CD4-positive, alpha-beta T cell (primary cell): ENCODE measurements around the gene C20orf202. TPM values are rescaled to one million over a fixed set of nuclear protein-coding genes. Genes with fewer than 3 reads are reported as not detected.
A peak's percentile ranks its signal among the peaks of the same experiment; 100 is the strongest.

Experiments used
- ATAC-seq: fragments of 200-7000 bp; cut with Tn5 transposase; one replicate; pipeline ENCODE4 v1.10.0; 2022; ENCODE audit warnings: mild to moderate bottlenecking; ENCODE audit not compliant: poor library complexity
- CTCF ChIA-PET: fragments of 350-600 bp; sonication (Branson Sonifier 250); formaldehyde crosslinking; loops from one replicate; lab custom pipeline; 2021; ENCODE audit warnings: antibody characterized with exemption, inconsistent platforms; lab: Charles Lee
- POLR2A ChIA-PET: fragments of 350-600 bp; sonication (Branson Sonifier 250); formaldehyde crosslinking; loops from one replicate; lab custom pipeline; 2021; ENCODE audit warnings: antibody characterized with exemption, inconsistent platforms; lab: Charles Lee
- DNase-seq, 14 experiments: peaks; one replicate each; pipeline ENCODE4 v3.0.0-alpha.2; 2013 to 2020; ENCODE audit warnings: mixed read lengths in 2 of 14
- H3K27ac ChIP-seq, 2 donors: one replicate each; pipeline versions ENCODE4 v1.5.1 to v1.7.0; 2013; ENCODE audit warnings: low read length in 2 of 2, low read depth in 1 of 2, mild to moderate bottlenecking in 1 of 2
- H3K27me3 ChIP-seq, 2 experiments: 1 replicate in 1 of 2; 2 replicates in 1 of 2; pipeline versions ENCODE4 v1.6.1 to v1.7.0; 2013; ENCODE audit warnings: low read length in 2 of 2, control low read depth in 1 of 2, mild to moderate bottlenecking in 1 of 2, moderate library complexity in 1 of 2; ENCODE audit not compliant: insufficient read depth in 2 of 2, control insufficient read depth in 1 of 2
- H3K36me3 ChIP-seq: one replicate; pipeline ENCODE4 v1.6.1; 2013; ENCODE audit warnings: low read length, control low read depth; ENCODE audit not compliant: insufficient read depth
- H3K4me1 ChIP-seq: one replicate; pipeline ENCODE4 v1.6.1; 2013; ENCODE audit warnings: low read length, control low read depth; ENCODE audit not compliant: insufficient read depth
- H3K4me3 ChIP-seq: one replicate; pipeline ENCODE4 v1.5.1; 2013; ENCODE audit warnings: mild to moderate bottlenecking, low read length, moderate library complexity
- H3K9me3 ChIP-seq, 2 experiments: 1 replicate in 1 of 2; 2 replicates in 1 of 2; pipeline versions ENCODE4 v1.6.1 to v1.7.0; 2013; ENCODE audit warnings: low read length in 2 of 2, mild to moderate bottlenecking in 2 of 2, control low read depth in 1 of 2, moderate library complexity in 1 of 2; ENCODE audit not compliant: control insufficient read depth in 1 of 2, insufficient read depth in 1 of 2
- H3K27ac Mint-ChIP-seq: one replicate; pipeline ENCODE4 v1.8.0; 2020; ENCODE audit warnings: mixed read lengths
- H3K27me3 Mint-ChIP-seq: one replicate; pipeline ENCODE4 v1.8.0; 2021; ENCODE audit warnings: mixed read lengths
- H3K36me3 Mint-ChIP-seq: one replicate; pipeline ENCODE4 v1.8.0; 2021; ENCODE audit warnings: low read depth, mixed read lengths
- H3K4me1 Mint-ChIP-seq: one replicate; pipeline ENCODE4 v1.8.0; 2021; ENCODE audit warnings: low read depth, mixed read lengths
- H3K4me3 Mint-ChIP-seq: one replicate; pipeline ENCODE4 v1.8.0; 2020; ENCODE audit warnings: mild to moderate bottlenecking, mixed read lengths
- H3K9me3 Mint-ChIP-seq: one replicate; pipeline ENCODE4 v1.8.0; 2020; ENCODE audit warnings: mixed read lengths
- intact Hi-C, 2 experiments: fragments of 100-400 bp; cut with DNase I in 1 of 2; cut with micrococcal nuclease in 1 of 2; formaldehyde crosslinking; loops; one replicate each; pipeline versions ENCODE4 v1.15.1 to v1.9.0; 2023 to 2025; cut with DNase I, micrococcal nuclease
- total RNA-seq, 174 experiments: library from RNA in 2 of 174; stranded (reverse) in 2 of 174; gene quantifications; one replicate each; pipeline ENCODE4 v1.2.3 and lab custom pipeline; 2021 to 2026
- TF ChIP-seq, protein P1 (sequence below): fragments of 200-600 bp; IDR thresholded peaks from one replicate; pipeline ENCODE4 v1.8.0; 2022; ENCODE audit warnings: antibody characterized with exemption, mild to moderate bottlenecking

The C20orf202 gene
- total RNA-seq, 2 experiments from 2014 or later = not detected

DNA sequence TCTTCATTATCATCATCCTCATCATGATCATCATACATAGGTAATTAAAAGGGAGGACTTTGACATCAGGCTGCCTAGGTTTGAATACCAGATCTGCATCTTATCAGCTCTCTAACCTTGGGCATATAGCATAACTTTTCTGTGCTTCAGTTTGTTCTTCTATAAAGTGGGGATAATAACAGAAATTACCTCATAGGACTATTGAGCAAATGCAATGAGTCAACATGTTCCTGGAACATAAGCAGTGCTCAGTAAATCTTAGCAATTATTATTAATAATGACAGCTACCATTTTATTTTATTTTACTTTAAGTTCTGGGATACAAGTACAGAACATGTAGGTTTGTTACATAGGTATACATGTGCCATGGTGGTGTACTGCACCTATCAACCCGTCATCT is 7.2 kb downstream of the C20orf202 start:
- CTCF ChIA-PET = no interaction called here
- POLR2A ChIA-PET = no interaction called here
- H3K4me3 Mint-ChIP-seq = no peak overlapping the region
- peaks cover 10% of the 10 kb centered on the region for H3K27me3 Mint-ChIP-seq
- H3K9me3 Mint-ChIP-seq = no peaks in the 10 kb centered on the region
- Histone ChIP-seq H3K9me3 (no peaks in the 10 kb centered on the region), H3K27ac (no peak overlapping the region), H3K4me1 (peaks cover 11% of the 10 kb centered on the region), H3K36me3 (no peaks in the 10 kb centered on the region), H3K27me3 (no peaks in the 10 kb centered on the region), H3K4me3 (no peak overlapping the region)
- TF ChIP-seq, protein P1, sequence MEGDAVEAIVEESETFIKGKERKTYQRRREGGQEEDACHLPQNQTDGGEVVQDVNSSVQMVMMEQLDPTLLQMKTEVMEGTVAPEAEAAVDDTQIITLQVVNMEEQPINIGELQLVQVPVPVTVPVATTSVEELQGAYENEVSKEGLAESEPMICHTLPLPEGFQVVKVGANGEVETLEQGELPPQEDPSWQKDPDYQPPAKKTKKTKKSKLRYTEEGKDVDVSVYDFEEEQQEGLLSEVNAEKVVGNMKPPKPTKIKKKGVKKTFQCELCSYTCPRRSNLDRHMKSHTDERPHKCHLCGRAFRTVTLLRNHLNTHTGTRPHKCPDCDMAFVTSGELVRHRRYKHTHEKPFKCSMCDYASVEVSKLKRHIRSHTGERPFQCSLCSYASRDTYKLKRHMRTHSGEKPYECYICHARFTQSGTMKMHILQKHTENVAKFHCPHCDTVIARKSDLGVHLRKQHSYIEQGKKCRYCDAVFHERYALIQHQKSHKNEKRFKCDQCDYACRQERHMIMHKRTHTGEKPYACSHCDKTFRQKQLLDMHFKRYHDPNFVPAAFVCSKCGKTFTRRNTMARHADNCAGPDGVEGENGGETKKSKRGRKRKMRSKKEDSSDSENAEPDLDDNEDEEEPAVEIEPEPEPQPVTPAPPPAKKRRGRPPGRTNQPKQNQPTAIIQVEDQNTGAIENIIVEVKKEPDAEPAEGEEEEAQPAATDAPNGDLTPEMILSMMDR = no peak
- H3K27ac Mint-ChIP-seq = no peak overlapping the region
- intact Hi-C loops = loop anchor here (2.0 to 10.0 kb wide), 4 partner anchors 92 to 238 kb away; partner anchors contain the start of gene PSMF1 (in 1 of the 2)
- no peaks in the 10 kb centered on the region for H3K36me3 Mint-ChIP-seq
- no peak for ATAC-seq
- DNase-seq = no peak
- peaks cover 21% of the 10 kb centered on the region for H3K4me1 Mint-ChIP-seq

DNA sequence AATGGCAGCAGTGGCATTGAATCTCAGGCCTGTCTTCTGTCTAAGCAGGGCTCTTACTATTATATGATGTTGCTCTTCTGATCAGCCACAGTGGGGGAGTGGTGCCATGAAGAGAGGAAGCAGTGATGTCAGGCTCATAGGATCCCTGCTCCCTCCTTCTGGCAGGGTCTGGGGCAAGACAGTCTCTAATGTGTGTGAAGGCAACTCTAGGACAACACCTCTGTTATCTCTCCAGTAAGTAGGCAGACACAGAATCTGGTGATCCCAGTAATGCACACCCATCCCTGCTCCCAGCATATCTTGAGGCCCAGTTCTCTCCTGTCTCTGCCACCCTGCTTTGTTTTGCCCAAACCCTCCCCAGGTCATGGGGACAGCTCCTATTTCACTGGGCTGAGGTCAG is 8.8 kb downstream of the C20orf202 start:
- no peak overlapping the region for H3K27ac Mint-ChIP-seq
- no peaks in the 10 kb centered on the region for H3K36me3 Mint-ChIP-seq
- ATAC-seq (no peak), DNase-seq (no peak)
- TF ChIP-seq, protein P1 = no peak
- ChIA-PET CTCF (interaction anchor here (0.9 to 1.6 kb wide), 3 partner anchors 14 to 257 kb away, joined by 3 to 20 read pairs (median 3); partner anchors contain the start of gene RAD21L1), POLR2A (interaction anchor here (1.3 kb wide), 1 partner anchor 104 kb away, joined by 3 read pairs; no protein-coding TSS in a partner anchor)
- intact Hi-C loops = loop anchor here (2.0 to 10.0 kb wide), 7 partner anchors 103 to 395 kb away; no protein-coding TSS in a partner anchor
- H3K27me3 ChIP-seq = no peaks in the 10 kb centered on the region
- H3K27me3 Mint-ChIP-seq = peaks cover 10% of the 10 kb centered on the region
- H3K27ac ChIP-seq = no peak overlapping the region
- no peaks in the 10 kb centered on the region for H3K36me3 ChIP-seq
- no peak overlapping the region for H3K4me3 ChIP-seq
- H3K9me3 Mint-ChIP-seq = no peaks in the 10 kb centered on the region
- H3K9me3 ChIP-seq = no peaks in the 10 kb centered on the region
- H3K4me3 Mint-ChIP-seq = no peak overlapping the region
- H3K4me1 ChIP-seq = peaks cover 26% of the 10 kb centered on the region
- H3K4me1 Mint-ChIP-seq = peaks cover 36% of the 10 kb centered on the region

DNA sequence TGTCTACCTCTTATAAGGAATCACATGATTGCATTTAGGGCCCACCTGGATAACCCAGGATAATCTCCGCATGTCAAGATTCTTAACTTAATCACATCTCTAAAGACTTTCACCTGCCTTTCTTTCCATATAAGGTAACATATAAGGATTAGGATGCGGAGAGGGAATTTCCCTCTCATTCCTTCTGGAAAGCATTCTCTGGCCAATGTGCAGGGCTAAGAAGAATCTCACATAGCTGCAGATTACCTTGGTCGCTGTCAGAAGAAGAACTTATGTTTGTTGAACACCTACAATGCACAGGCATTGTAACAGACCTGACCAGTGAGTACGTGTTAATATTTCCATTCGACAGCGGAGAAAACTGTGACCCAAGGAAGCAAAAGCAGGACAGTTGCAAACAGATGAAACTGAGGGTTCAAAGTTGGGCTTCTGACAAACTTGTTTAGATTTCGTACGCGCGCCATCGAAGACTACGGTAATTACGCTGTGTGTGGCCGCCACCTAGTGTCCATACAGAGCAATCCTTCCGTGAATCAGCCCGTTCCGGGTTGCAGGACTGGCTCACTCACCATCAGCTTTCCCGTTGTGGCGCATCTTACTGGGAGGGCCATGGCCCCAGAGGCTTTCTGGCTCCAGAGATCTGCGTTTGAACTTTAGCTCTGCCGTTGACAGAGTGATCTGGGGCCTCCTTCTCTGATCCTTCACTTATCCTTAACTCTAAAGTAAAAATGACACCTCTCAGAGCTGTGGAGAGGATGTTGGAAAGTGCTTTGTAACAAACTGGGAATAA is 9.5 kb downstream of the C20orf202 start:
- peaks cover 30% of the 10 kb centered on the region for H3K4me1 ChIP-seq
- Mint-ChIP-seq H3K4me1 (peaks cover 42% of the 10 kb centered on the region), H3K4me3 (no peak overlapping the region), H3K27ac (no peak overlapping the region), H3K36me3 (no peaks in the 10 kb centered on the region), H3K9me3 (no peaks in the 10 kb centered on the region), H3K27me3 (peaks cover 10% of the 10 kb centered on the region)
- H3K9me3 ChIP-seq = no peaks in the 10 kb centered on the region
- no peak overlapping the region for H3K4me3 ChIP-seq
- ChIA-PET POLR2A (interaction anchor here (1.1 to 1.3 kb wide), 3 partner anchors 54 to 104 kb away, joined by 3 read pairs; partner anchors contain the start of gene SNPH), CTCF (interaction anchor here (0.6 to 2.6 kb wide), 10 partner anchors 13 to 1276 kb away, joined by 3 to 20 read pairs (median 3); partner anchors contain the start of gene RAD21L1)
- intact Hi-C loops = loop anchor here (1.0 to 10.0 kb wide), 9 partner anchors 95 to 397 kb away; partner anchors contain the start of gene PSMF1 (in 1 of the 2)
- TF ChIP-seq, protein P1 = peak; percentile 88
- DNase-seq = peak; percentile 54 to 84 (median 61)
- H3K27ac ChIP-seq = no peak overlapping the region
- ATAC-seq = peak; percentile 87
- H3K36me3 ChIP-seq = no peaks in the 10 kb centered on the region
- no peaks in the 10 kb centered on the region for H3K27me3 ChIP-seq
